Natural killer cell (primary cell): ENCODE measurements around the gene CAMKK2. TPM values are rescaled to one million over a fixed set of nuclear protein-coding genes. Genes with fewer than 3 reads are reported as not detected.

ENCODE experiments used
- ATAC-seq, 3 donors: fragments of 150-1000 bp in 2 of 3; fragments of 200-7000 bp in 1 of 3; cut with Tn5 transposase; 1 replicate in 1 of 3; 2 replicates in 2 of 3; pipeline ENCODE4 v1.10.0; 2021; ENCODE audit warnings: mild to moderate bottlenecking in 2 of 3, moderate library complexity in 2 of 3
- DNase-seq, 2 donors: peaks; one replicate each; pipeline versions ENCODE4 v3.0.0 to v3.0.0-alpha.2; 2013 to 2021; ENCODE audit warnings: mixed read lengths in 1 of 2
- H3K27ac ChIP-seq: one replicate; pipeline ENCODE4 v1.5.1; 2013; ENCODE audit warnings: mild to moderate bottlenecking, low read length
- H3K27me3 ChIP-seq: one replicate; pipeline ENCODE4 v1.6.1; 2013; ENCODE audit warnings: low read length; ENCODE audit not compliant: control insufficient read depth, insufficient read depth
- H3K36me3 ChIP-seq: one replicate; pipeline ENCODE4 v1.6.1; 2013; ENCODE audit warnings: low read length; ENCODE audit not compliant: control insufficient read depth, insufficient read depth
- H3K4me1 ChIP-seq: one replicate; pipeline ENCODE4 v1.6.1; 2013; ENCODE audit warnings: low read length; ENCODE audit not compliant: control insufficient read depth, insufficient read depth
- H3K4me3 ChIP-seq: one replicate; pipeline ENCODE4 v1.5.1; 2013; ENCODE audit warnings: low read length
- H3K9me3 ChIP-seq: one replicate; pipeline ENCODE4 v1.6.1; 2013; ENCODE audit warnings: low read length; ENCODE audit not compliant: control insufficient read depth, insufficient read depth
- H3K27ac Mint-ChIP-seq, 2 donors: one replicate each; pipeline ENCODE4 v1.8.0; 2022; ENCODE audit warnings: mild to moderate bottlenecking in 2 of 2, mixed read lengths in 2 of 2, moderate library complexity in 1 of 2
- H3K27me3 Mint-ChIP-seq, 2 donors: one replicate each; pipeline ENCODE4 v1.8.0; 2022; ENCODE audit warnings: low read depth in 2 of 2, mixed read lengths in 2 of 2
- H3K36me3 Mint-ChIP-seq: one replicate; pipeline ENCODE4 v1.8.0; 2022; ENCODE audit warnings: mixed read lengths
- H3K4me1 Mint-ChIP-seq, 2 donors: one replicate each; pipeline ENCODE4 v1.8.0; 2022; ENCODE audit warnings: mixed read lengths in 2 of 2
- H3K4me3 Mint-ChIP-seq: one replicate; pipeline ENCODE4 v1.8.0; 2022; ENCODE audit warnings: mild to moderate bottlenecking, moderate library complexity, mixed read lengths
- H3K9me3 Mint-ChIP-seq, 2 donors: one replicate each; pipeline ENCODE4 v1.8.0; 2022; ENCODE audit warnings: mixed read lengths in 2 of 2
- WGBS: methylation state at CpG from one replicate; pipeline ENCODE4 v1.1.7; 2013; ENCODE audit warnings: missing lambda C conversion rate; ENCODE audit not compliant: insufficient coverage; 5-methylcytosine and 5-hydroxymethylcytosine counted together
- intact Hi-C: fragments of 100-400 bp; cut with micrococcal nuclease; formaldehyde crosslinking; loops from one replicate; pipeline ENCODE4 v1.14.2; 2022
- total RNA-seq, 4 donors: library from RNA; stranded (reverse); fragments of 120-200 nt in 1 of 4; gene quantifications; one replicate each; pipeline versions ENCODE4 v1.2.3 to v1.2.4, GENCODE V29; 2013 to 2022
- TF ChIP-seq, protein P1 (sequence below): fragments of 200-600 bp; IDR thresholded peaks from one replicate; pipeline ENCODE4 v1.8.0; 2022; ENCODE audit warnings: antibody characterized with exemption

The CAMKK2 gene
- total RNA-seq, 3 donors from 2014 or later (not counting 1 experiment from before 2014, with no cell fraction given), result 19.6 to 27.4 (median 20.9) TPM

DNA sequence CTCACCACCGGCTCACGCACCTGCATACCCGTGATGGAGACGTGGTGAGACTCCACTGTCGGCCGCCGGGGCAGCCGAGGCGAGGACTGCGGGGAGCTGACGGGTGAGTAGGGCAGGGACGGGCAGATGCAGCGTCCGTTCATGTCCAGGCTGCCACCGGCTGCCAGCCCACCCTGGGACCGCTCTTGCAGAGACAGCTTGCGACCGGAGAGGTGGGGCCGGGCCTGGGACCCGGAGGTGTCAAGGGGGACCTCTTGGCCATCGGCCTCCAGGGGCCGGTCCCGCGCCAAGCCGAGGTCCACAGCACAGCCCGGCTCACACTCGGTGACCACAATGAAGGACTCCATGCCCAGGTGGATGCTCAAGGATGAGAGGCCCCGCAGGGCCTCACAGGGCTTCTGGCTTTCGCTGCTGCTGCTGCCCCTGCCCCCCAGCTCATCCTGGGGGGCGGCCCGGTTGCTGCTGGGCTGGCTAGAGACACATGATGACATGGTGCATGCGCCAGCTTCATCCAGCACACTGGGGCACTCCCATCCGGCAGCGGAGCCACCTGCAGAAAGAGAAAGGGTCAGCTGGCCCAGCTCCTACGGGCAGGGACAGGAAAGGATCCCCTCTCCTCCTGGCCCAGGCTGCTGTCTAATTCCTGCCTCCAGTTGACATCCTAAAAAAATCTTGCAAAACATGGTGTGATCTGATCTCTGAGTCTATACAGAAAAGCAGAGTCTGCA is 22.3 kb downstream of the CAMKK2 start:
- Histone ChIP-seq H3K27ac (no peak overlapping the region), H3K36me3 (peaks cover 12% of the 10 kb centered on the region), H3K9me3 (no peaks in the 10 kb centered on the region), H3K27me3 (no peaks in the 10 kb centered on the region), H3K4me3 (no peak overlapping the region), H3K4me1 (no peaks in the 10 kb centered on the region)
- no peaks in the 10 kb centered on the region for H3K36me3 Mint-ChIP-seq
- no peak overlapping the region for H3K4me3 Mint-ChIP-seq
- ATAC-seq (no peak), DNase-seq (no peak)
- intact Hi-C loops, result no loop called here
- no peaks in the 10 kb centered on the region for H3K27me3 Mint-ChIP-seq
- H3K27ac Mint-ChIP-seq, result no peak overlapping the region
- TF ChIP-seq, protein P1, sequence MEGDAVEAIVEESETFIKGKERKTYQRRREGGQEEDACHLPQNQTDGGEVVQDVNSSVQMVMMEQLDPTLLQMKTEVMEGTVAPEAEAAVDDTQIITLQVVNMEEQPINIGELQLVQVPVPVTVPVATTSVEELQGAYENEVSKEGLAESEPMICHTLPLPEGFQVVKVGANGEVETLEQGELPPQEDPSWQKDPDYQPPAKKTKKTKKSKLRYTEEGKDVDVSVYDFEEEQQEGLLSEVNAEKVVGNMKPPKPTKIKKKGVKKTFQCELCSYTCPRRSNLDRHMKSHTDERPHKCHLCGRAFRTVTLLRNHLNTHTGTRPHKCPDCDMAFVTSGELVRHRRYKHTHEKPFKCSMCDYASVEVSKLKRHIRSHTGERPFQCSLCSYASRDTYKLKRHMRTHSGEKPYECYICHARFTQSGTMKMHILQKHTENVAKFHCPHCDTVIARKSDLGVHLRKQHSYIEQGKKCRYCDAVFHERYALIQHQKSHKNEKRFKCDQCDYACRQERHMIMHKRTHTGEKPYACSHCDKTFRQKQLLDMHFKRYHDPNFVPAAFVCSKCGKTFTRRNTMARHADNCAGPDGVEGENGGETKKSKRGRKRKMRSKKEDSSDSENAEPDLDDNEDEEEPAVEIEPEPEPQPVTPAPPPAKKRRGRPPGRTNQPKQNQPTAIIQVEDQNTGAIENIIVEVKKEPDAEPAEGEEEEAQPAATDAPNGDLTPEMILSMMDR, result no peak
- H3K9me3 Mint-ChIP-seq, result no peaks in the 10 kb centered on the region
- WGBS, result 97% methylated on average over 35 of the region's 35 CpGs
- H3K4me1 Mint-ChIP-seq, result no peaks in the 10 kb centered on the region

DNA sequence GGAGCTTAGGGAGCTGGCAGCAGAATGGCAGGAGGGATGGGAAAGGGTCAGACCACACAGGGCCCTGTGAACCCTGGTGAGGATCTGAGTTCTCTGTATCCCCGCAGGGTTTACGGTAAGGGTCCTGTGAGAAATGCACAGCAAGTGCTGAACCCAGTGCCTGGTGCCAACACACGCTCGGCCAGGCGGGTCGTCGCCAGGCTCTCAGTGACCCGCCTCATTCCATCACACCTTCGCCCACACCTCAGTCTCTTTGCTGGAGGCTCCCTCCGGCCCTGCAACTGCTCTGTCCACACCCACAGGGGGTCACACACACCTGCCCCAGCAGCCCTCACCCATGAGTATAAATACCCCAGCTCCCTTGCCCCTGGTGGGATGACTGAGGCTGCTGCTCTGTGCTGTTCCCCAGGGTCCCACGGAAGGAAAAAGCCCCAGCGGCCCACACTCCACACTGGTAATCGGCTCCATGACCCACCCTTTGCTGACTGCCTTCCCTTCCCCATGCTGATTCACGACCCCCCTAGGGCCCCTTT is 23.1 kb downstream of the CAMKK2 start:
- no peak overlapping the region for H3K27ac ChIP-seq
- peaks cover 15% of the 10 kb centered on the region for H3K36me3 ChIP-seq
- Mint-ChIP-seq H3K4me3 (no peak overlapping the region), H3K4me1 (no peaks in the 10 kb centered on the region), H3K36me3 (no peaks in the 10 kb centered on the region), H3K27ac (no peak overlapping the region), H3K9me3 (no peaks in the 10 kb centered on the region), H3K27me3 (no peaks in the 10 kb centered on the region)
- no peaks in the 10 kb centered on the region for H3K4me1 ChIP-seq
- TF ChIP-seq, protein P1, result no peak
- no peaks in the 10 kb centered on the region for H3K27me3 ChIP-seq
- H3K9me3 ChIP-seq, result no peaks in the 10 kb centered on the region
- 98% methylated on average over 14 of the region's 14 CpGs for WGBS
- no peak for ATAC-seq
- intact Hi-C loops, result no loop called here
- no peak overlapping the region for H3K4me3 ChIP-seq
- no peak for DNase-seq

DNA sequence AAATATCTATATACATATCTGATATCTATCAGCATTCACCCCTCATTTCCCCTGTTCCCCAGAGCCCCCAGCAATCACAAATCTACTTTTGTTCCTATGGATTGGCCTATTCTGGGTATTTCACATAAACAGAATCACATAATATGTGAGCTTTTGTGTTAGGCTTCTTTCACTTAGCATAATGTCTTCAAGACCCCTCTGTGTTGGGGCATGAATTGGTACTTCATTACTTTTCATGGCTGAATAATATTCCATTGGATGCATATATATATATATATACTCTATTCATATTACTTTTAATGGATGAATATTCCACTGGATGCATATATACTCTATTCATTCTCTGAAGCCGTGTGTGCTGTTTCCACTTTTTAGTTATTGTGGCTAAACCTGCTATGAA is 28.7 kb downstream of the CAMKK2 start:
- H3K4me3 ChIP-seq, result no peak overlapping the region
- Mint-ChIP-seq H3K4me1 (no peaks in the 10 kb centered on the region), H3K27ac (no peak overlapping the region), H3K27me3 (no peaks in the 10 kb centered on the region), H3K36me3 (no peaks in the 10 kb centered on the region), H3K9me3 (no peaks in the 10 kb centered on the region), H3K4me3 (no peak overlapping the region)
- no CpG with 5 or more reads among the region's 1 CpG for WGBS
- intact Hi-C loops, result no loop called here
- DNase-seq, result no peak
- peaks cover 22% of the 10 kb centered on the region for H3K36me3 ChIP-seq
- H3K9me3 ChIP-seq, result no peaks in the 10 kb centered on the region
- no peak for ATAC-seq
- TF ChIP-seq, protein P1, result no peak
- H3K4me1 ChIP-seq, result no peaks in the 10 kb centered on the region
- no peaks in the 10 kb centered on the region for H3K27me3 ChIP-seq
- no peak overlapping the region for H3K27ac ChIP-seq
